Muscle of back (tissue), 11 donors: ENCODE results near the gene HAUS2. TPM values are rescaled to one million over a fixed set of nuclear protein-coding genes. Genes with fewer than 3 reads are reported as not detected.

Experiments used
- DNase-seq, 3 donors: peaks; one replicate each; pipeline versions ENCODE4 v3.0.0 to v3.0.0-alpha.2; 2013
- polyA plus RNA-seq, 10 donors: library from polyadenylated mRNA; unstranded; fragments of 120-200 nt; gene quantifications; one replicate each; pipeline ENCODE4 v1.2.1, GENCODE V29; 2013; ENCODE audit not compliant: insufficient read length in 10 of 10

Gene HAUS2
- polyA plus RNA-seq, 10 donors = 15.6 to 22.2 (median 18.3) TPM

DNA sequence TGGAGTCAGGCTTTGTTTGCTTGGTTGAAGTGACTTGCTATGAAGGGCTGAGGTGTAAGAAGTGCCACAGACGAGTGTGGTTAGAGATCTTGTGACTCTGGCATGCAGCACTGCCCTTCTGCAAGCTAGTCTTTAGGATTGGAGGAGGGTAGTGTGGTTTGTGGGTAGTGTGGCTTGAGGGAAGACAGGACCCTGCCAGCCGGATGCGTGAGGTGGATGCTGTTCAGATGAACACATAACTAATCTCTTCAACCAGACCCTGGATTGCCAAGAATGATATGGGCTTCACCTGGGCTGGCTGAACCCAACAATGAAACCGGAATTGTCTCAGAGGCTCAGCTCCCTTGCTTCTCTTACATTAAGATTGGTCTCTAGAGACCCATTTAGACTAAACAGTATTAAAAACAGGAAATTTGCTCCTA, 59.5 kb downstream of the HAUS2 start:
- peak in 1 of 3 donors; percentile 44 for DNase-seq

DNA sequence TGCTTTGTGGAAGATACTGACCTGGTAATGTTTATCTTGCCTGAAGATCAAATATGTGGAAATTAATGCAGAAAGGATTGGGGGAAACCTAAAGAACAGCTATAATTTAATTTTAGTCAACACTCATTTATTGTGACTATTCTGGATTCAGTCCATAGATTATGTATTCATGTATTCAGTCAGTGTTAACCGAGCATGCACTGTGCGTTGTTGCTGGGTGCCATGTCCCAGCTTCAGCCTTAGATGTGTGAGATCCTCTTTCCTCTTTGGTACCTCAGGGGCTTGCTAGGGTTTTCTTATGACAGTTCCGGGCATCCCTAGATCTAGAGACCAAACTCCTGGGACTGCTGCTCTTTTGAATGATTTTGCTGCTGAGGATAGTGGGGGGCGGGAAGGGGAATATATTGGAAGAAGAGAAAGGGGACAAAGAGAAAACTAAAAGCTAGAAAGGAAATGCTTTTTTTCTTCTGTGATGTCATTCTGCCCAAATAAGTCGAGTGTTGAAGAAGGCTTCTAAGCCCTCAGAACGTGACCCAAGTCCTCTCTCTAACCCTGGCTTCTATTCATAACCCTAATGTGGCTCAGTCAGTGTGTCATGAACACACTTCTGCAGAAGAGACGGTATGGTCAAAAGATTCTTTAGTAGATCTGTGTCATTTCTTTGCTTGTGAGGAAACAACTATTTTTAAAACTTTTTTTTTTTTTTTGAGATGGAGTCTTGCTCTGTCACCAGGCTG, 60.3 kb downstream of the HAUS2 start:
- no peak for DNase-seq

GRCh38 chr15:42611532-42611931, 62.9 kb downstream of the HAUS2 start:
- DNase-seq = no peak

DNA sequence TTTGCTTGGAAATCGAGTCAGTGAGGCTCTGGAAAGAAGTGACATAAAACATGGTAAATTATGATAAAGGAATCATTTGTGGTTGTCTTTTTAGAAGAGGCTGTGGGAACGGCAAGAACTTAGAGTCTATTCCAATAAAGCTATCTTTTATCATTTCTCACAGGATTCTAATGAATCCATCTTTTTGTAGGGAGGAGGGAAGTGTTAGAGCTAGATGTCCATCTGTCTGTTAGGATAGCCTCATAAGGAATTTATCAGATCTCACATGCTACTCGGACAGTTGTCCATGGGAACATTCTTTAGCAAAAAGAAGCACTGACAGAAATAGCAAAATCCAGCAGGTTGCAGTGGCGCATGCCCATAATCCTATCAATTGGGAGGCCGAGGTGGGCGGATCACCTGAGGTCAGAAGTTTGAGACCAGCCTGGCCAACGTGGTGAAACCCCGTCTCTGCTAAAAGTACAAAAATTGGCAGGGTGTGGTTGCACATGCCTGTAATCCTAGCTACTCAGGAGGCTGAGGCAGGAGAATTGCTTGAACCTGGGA, 63.8 kb downstream of the HAUS2 start:
- DNase-seq = no peak

DNA sequence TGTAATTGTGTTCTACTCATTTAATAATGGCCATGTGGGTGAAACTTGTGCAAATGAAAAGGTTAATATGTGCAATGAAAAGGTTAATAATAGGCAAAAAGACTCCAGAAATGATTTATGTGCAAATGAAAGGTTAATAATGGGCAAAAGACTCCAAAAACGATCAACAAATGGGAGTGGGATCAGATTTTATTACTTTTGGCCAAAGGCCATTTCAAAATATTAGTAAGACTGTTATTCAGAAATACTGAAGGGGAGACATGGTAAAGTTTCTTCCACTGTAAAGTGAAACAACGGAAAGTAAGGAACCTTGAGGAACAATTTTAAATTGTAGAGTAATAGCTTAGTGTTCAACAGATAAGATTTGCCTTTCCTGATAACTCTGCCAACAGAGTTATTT, 67.5 kb downstream of the HAUS2 start:
- DNase-seq = peak in 1 of 3 donors; percentile 25

Other genes starting within 250 kb of the HAUS2 start
- 100 to 1,000 TPM; 151 to 483 (median 332) TPM for gene CAPN3, start 189.3 kb upstream of the HAUS2 start, polyA plus RNA-seq
- gene ZNF106, start 57.7 kb upstream of the HAUS2 start, polyA plus RNA-seq = 100 to 1,000 TPM; 178 to 329 (median 227) TPM
- gene SNAP23, start 53.2 kb upstream of the HAUS2 start, polyA plus RNA-seq = 10 to 100 TPM; 51.5 to 68.4 (median 58.8) TPM
- 10 to 100 TPM; 14.2 to 19.5 (median 16.5) TPM for gene LRRC57, start within 50 bp of the HAUS2 start, polyA plus RNA-seq
- gene STARD9, start 26.8 kb downstream of the HAUS2 start, polyA plus RNA-seq = 10 to 100 TPM; 11.6 to 27.8 (median 15.4) TPM
- gene CDAN1, start 188.3 kb downstream of the HAUS2 start, polyA plus RNA-seq = 10 to 100 TPM; 10.6 to 17.8 (median 14.4) TPM